ENCODE results near the gene SLC27A1. TPM values are rescaled to one million over a fixed set of nuclear protein-coding genes. Genes with fewer than 3 reads are reported as not detected.

The SLC27A1 gene
- total and polyA plus RNA-seq, 2 experiments from 2014 or later: 3.5 to 11.6 TPM

GRCh38 chr19:17536955-17537354 lies 66.6 kb downstream of the SLC27A1 start:
- Mint-ChIP-seq H3K27me3 (ENCODE audit: insufficient read depth, low read depth, poor library complexity) (peaks cover 14% of the 10 kb centered on the region), H3K36me3 (ENCODE audit: low read depth) (no peaks in the 10 kb centered on the region; the same call in 2 of the 3 replicates), H3K27ac (no peak overlapping the region), H3K4me1 (peaks cover 6% of the 10 kb centered on the region; the same call in 1 of the 3 replicates), H3K9me3 (no peaks in the 10 kb centered on the region), H3K4me3 (no peak overlapping the region; the same call in 2 of the 3 replicates)
- Histone ChIP-seq H3K27ac (ENCODE audit: low read depth) (no peak overlapping the region), H3F3A (replicated peaks; ENCODE audit: low read depth) (0 out of 2 replicates have a peak, but pooled peaks cover 3% of the 10 kb centered on the region), H3K4me2 (no peak overlapping the region), H3K27me3 (ENCODE audit: insufficient read depth) (peaks cover 18% of the 10 kb centered on the region; the same call in 1 of the 2 replicates), H3K4me3 (no peak overlapping the region), H2AFZ (no peak overlapping the region), H3K79me2 (replicated peaks; ENCODE audit: insufficient read depth) (no peaks in the 10 kb centered on the region), H3K4me1 (ENCODE audit: insufficient read depth) (no peaks in the 10 kb centered on the region; the same call in 1 of the 2 replicates), H3K36me3 (ENCODE audit: insufficient read depth) (no peaks in the 10 kb centered on the region), H3K9me2 (ENCODE audit: insufficient read depth) (no peaks in the 10 kb centered on the region), H4K20me1 (replicated peaks; ENCODE audit: insufficient read depth) (no peaks in the 10 kb centered on the region; the same call in 1 of the 2 replicates)
- DNase-seq (ENCODE audit: low spot score): no peak
- TF ChIP-seq CTCF (conservative IDR thresholded peaks at IDR 0.05; ENCODE audit: low read depth in 2 of 2): no peak
- TF ChIP-seq, protein P1, sequence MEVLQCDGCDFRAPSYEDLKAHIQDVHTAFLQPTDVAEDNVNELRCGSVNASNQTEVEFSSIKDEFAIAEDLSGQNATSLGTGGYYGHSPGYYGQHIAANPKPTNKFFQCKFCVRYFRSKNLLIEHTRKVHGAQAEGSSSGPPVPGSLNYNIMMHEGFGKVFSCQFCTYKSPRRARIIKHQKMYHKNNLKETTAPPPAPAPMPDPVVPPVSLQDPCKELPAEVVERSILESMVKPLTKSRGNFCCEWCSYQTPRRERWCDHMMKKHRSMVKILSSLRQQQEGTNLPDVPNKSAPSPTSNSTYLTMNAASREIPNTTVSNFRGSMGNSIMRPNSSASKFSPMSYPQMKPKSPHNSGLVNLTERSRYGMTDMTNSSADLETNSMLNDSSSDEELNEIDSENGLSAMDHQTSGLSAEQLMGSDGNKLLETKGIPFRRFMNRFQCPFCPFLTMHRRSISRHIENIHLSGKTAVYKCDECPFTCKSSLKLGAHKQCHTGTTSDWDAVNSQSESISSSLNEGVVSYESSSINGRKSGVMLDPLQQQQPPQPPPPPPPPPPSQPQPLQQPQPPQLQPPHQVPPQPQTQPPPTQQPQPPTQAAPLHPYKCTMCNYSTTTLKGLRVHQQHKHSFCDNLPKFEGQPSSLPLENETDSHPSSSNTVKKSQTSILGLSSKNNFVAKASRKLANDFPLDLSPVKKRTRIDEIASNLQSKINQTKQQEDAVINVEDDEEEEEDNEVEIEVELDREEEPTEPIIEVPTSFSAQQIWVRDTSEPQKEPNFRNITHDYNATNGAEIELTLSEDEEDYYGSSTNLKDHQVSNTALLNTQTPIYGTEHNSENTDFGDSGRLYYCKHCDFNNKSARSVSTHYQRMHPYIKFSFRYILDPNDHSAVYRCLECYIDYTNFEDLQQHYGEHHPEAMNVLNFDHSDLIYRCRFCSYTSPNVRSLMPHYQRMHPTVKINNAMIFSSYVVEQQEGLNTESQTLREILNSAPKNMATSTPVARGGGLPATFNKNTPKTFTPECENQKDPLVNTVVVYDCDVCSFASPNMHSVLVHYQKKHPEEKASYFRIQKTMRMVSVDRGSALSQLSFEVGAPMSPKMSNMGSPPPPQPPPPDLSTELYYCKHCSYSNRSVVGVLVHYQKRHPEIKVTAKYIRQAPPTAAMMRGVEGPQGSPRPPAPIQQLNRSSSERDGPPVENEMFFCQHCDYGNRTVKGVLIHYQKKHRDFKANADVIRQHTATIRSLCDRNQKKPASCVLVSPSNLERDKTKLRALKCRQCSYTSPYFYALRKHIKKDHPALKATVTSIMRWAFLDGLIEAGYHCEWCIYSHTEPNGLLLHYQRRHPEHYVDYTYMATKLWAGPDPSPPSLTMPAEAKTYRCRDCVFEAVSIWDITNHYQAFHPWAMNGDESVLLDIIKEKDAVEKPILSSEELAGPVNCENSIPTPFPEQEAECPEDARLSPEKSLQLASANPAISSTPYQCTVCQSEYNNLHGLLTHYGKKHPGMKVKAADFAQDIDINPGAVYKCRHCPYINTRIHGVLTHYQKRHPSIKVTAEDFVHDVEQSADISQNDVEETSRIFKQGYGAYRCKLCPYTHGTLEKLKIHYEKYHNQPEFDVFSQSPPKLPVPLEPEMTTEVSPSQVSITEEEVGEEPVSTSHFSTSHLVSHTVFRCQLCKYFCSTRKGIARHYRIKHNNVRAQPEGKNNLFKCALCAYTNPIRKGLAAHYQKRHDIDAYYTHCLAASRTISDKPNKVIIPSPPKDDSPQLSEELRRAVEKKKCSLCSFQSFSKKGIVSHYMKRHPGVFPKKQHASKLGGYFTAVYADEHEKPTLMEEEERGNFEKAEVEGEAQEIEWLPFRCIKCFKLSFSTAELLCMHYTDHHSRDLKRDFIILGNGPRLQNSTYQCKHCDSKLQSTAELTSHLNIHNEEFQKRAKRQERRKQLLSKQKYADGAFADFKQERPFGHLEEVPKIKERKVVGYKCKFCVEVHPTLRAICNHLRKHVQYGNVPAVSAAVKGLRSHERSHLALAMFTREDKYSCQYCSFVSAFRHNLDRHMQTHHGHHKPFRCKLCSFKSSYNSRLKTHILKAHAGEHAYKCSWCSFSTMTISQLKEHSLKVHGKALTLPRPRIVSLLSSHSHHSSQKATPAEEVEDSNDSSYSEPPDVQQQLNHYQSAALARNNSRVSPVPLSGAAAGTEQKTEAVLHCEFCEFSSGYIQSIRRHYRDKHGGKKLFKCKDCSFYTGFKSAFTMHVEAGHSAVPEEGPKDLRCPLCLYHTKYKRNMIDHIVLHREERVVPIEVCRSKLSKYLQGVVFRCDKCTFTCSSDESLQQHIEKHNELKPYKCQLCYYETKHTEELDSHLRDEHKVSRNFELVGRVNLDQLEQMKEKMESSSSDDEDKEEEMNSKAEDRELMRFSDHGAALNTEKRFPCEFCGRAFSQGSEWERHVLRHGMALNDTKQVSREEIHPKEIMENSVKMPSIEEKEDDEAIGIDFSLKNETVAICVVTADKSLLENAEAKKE (CRISPR knock-in tag; IDR thresholded peaks at IDR 0.05): no peak
- TF ChIP-seq EZH2phosphoT487 (IDR thresholded peaks at IDR 0.05; ENCODE audit: unreplicated experiment): no peak
- no peak for TF ChIP-seq ETS1 (IDR thresholded peaks at IDR 0.05)
- TF ChIP-seq, protein P2, sequence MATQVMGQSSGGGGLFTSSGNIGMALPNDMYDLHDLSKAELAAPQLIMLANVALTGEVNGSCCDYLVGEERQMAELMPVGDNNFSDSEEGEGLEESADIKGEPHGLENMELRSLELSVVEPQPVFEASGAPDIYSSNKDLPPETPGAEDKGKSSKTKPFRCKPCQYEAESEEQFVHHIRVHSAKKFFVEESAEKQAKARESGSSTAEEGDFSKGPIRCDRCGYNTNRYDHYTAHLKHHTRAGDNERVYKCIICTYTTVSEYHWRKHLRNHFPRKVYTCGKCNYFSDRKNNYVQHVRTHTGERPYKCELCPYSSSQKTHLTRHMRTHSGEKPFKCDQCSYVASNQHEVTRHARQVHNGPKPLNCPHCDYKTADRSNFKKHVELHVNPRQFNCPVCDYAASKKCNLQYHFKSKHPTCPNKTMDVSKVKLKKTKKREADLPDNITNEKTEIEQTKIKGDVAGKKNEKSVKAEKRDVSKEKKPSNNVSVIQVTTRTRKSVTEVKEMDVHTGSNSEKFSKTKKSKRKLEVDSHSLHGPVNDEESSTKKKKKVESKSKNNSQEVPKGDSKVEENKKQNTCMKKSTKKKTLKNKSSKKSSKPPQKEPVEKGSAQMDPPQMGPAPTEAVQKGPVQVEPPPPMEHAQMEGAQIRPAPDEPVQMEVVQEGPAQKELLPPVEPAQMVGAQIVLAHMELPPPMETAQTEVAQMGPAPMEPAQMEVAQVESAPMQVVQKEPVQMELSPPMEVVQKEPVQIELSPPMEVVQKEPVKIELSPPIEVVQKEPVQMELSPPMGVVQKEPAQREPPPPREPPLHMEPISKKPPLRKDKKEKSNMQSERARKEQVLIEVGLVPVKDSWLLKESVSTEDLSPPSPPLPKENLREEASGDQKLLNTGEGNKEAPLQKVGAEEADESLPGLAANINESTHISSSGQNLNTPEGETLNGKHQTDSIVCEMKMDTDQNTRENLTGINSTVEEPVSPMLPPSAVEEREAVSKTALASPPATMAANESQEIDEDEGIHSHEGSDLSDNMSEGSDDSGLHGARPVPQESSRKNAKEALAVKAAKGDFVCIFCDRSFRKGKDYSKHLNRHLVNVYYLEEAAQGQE (IDR thresholded peaks at IDR 0.05; ENCODE audit: unreplicated experiment): no peak
- TF ChIP-seq EZH2 (IDR thresholded peaks at IDR 0.05; ENCODE audit: low read depth, unreplicated experiment): no peak
- no peak for TF ChIP-seq STAT1 (IDR thresholded peaks at IDR 0.05; ENCODE audit: unreplicated experiment)
- TF ChIP-seq NANOG (IDR thresholded peaks at IDR 0.05; ENCODE audit: borderline replicate concordance): no peak
- no peak for TF ChIP-seq ZNF331 (CRISPR knock-in tag; IDR thresholded peaks at IDR 0.05; ENCODE audit: low read depth)
- TF ChIP-seq JUNB (IDR thresholded peaks at IDR 0.05; ENCODE audit: unreplicated experiment): no peak
- no peak for TF ChIP-seq CREB1 (CRISPR knock-in tag; IDR thresholded peaks at IDR 0.05; ENCODE audit: low read depth)
- no peak for TF ChIP-seq ZNF114 (CRISPR knock-in tag; IDR thresholded peaks at IDR 0.05)
- TF ChIP-seq POLR2AphosphoS5 (IDR thresholded peaks at IDR 0.05; ENCODE audit: low read depth): no peak
- no peak for ATAC-seq
